IMR-90 (cell line): ENCODE measurements around the gene SPOUT1. TPM values are rescaled to one million over a fixed set of nuclear protein-coding genes. Genes with fewer than 3 reads are reported as not detected.

Experiments used
- ATAC-seq: fragments of 200-7000 bp; cut with Tn5 transposase; 2 replicates; pipeline ENCODE4 v1.9.1; 2020; ENCODE audit warnings: low read depth, mild to moderate bottlenecking, moderate library complexity
- BruUV-seq: library from RNA; stranded (reverse); fragments of 400-500 nt; replicated peaks from 2 replicates; lab custom pipeline; 2021; lab: Mats Ljungman, UMichigan
- CTCF ChIA-PET: fragments of 300-600 bp; formaldehyde crosslinking; extraction: SDS; loops from one replicate; lab custom pipeline; 2021; ENCODE audit warnings: antibody characterized with exemption; lab: Yijun Ruan, JAX
- POLR2A ChIA-PET: fragments of 300-600 bp; sonication (Branson Sonifier 250); formaldehyde crosslinking; loops from one replicate; lab custom pipeline; 2022; ENCODE audit warnings: antibody characterized with exemption; ENCODE audit not compliant: unreplicated experiment; lab: Charles Lee
- DNase-seq: peaks from one replicate; pipeline ENCODE4 v3.0.0; 2013
- H2AFZ ChIP-seq: replicated peaks from 2 replicates; pipeline ENCODE3; 2013; ENCODE audit warnings: low read length, mild to moderate bottlenecking; ENCODE audit not compliant: poor library complexity
- H2AK5ac ChIP-seq: 2 replicates; pipeline ENCODE4 v1.6.1; 2013; ENCODE audit warnings: low read depth, low read length, inconsistent platforms
- H2AK9ac ChIP-seq: replicated peaks from 2 replicates; pipeline ENCODE3; 2013; ENCODE audit warnings: mild to moderate bottlenecking, low read depth, low read length, moderate library complexity; ENCODE audit not compliant: poor library complexity
- H2BK120ac ChIP-seq: 2 replicates; pipeline ENCODE4 v1.6.1; 2013; ENCODE audit warnings: low read depth, low read length, inconsistent platforms
- H2BK15ac ChIP-seq: 3 replicates; pipeline ENCODE4 v1.6.1; 2013; ENCODE audit warnings: low read depth, low read length, inconsistent platforms
- H2BK20ac ChIP-seq: 2 replicates; pipeline ENCODE4 v1.6.1; 2013; ENCODE audit warnings: low read depth, mild to moderate bottlenecking, inconsistent platforms, low read length, moderate library complexity
- H2BK5ac ChIP-seq: 2 replicates; pipeline ENCODE4 v1.6.1; 2013; ENCODE audit warnings: mild to moderate bottlenecking, low read depth, low read length, inconsistent platforms; ENCODE audit not compliant: poor library complexity, severe bottlenecking
- H3K14ac ChIP-seq: replicated peaks from 2 replicates; pipeline ENCODE4 v1.6.1; 2013; ENCODE audit warnings: low read depth, low read length, inconsistent platforms
- H3K18ac ChIP-seq: 2 replicates; pipeline ENCODE4 v1.6.1; 2013; ENCODE audit warnings: low read depth, low read length, control low read depth
- H3K23ac ChIP-seq: 2 replicates; pipeline ENCODE4 v1.6.1; 2013; ENCODE audit warnings: low read depth, low read length, inconsistent platforms
- H3K27ac ChIP-seq: 2 replicates; pipeline ENCODE4 v1.5.1; 2013; ENCODE audit warnings: mild to moderate bottlenecking, control low read depth, low read length; ENCODE audit not compliant: insufficient read depth
- H3K27me3 ChIP-seq: 2 replicates; pipeline ENCODE4 v1.6.1; 2013; ENCODE audit warnings: low read length; ENCODE audit not compliant: control insufficient read depth, insufficient read depth
- H3K36me3 ChIP-seq: 2 replicates; pipeline ENCODE4 v1.6.1; 2013; ENCODE audit warnings: low read length, mixed read lengths; ENCODE audit not compliant: control insufficient read depth, insufficient read depth
- H3K4ac ChIP-seq: 2 replicates; pipeline ENCODE4 v1.6.1; 2013; ENCODE audit warnings: low read depth, low read length, inconsistent platforms
- H3K4me1 ChIP-seq: 2 replicates; pipeline ENCODE4 v1.6.1; 2013; ENCODE audit warnings: low read length, mixed read lengths; ENCODE audit not compliant: control insufficient read depth, insufficient read depth
- H3K4me2 ChIP-seq: 2 replicates; pipeline ENCODE4 v1.6.1; 2013; ENCODE audit warnings: low read depth, mild to moderate bottlenecking, control low read depth, low read length, moderate library complexity
- H3K4me3 ChIP-seq: 2 replicates; pipeline ENCODE4 v1.5.1; 2013; ENCODE audit warnings: low read depth, mild to moderate bottlenecking, control low read depth, low read length, moderate library complexity; ENCODE audit not compliant: insufficient read depth
- H3K56ac ChIP-seq: 2 replicates; pipeline ENCODE4 v1.6.1; 2013; ENCODE audit warnings: low read length, inconsistent platforms; ENCODE audit not compliant: insufficient read depth; ENCODE audit errors: extremely low read depth
- H3K79me1 ChIP-seq, 2 experiments: 2 replicates each; pipeline ENCODE4 v1.6.1; 2013; ENCODE audit warnings: low read length in 2 of 2, inconsistent platforms in 1 of 2, low read depth in 1 of 2
- H3K9ac ChIP-seq: 2 replicates; pipeline ENCODE4 v1.6.1; 2013; ENCODE audit warnings: low read depth, low read length, control low read depth
- H3K9me1 ChIP-seq: 2 replicates; pipeline ENCODE4 v1.6.1; 2013; ENCODE audit warnings: low read length, inconsistent platforms; ENCODE audit not compliant: insufficient read depth
- H3K9me3 ChIP-seq: 2 replicates; pipeline ENCODE4 v1.6.1; 2013; ENCODE audit warnings: low read length; ENCODE audit not compliant: control insufficient read depth, insufficient read depth
- H4K20me1 ChIP-seq: 2 replicates; pipeline ENCODE4 v1.6.1; 2013; ENCODE audit warnings: low read length, inconsistent platforms; ENCODE audit not compliant: insufficient read depth
- H4K5ac ChIP-seq: 2 replicates; pipeline ENCODE4 v1.6.1; 2013; ENCODE audit warnings: mild to moderate bottlenecking, low read depth, low read length, control low read depth
- H4K8ac ChIP-seq, 2 experiments: 2 replicates each; pipeline ENCODE4 v1.6.1; 2013; ENCODE audit warnings: low read depth in 2 of 2, low read length in 2 of 2, control low read depth in 1 of 2, inconsistent platforms in 1 of 2
- H4K91ac ChIP-seq: 2 replicates; pipeline ENCODE4 v1.6.1; 2013; ENCODE audit warnings: low read depth, low read length, inconsistent platforms; ENCODE audit not compliant: insufficient read depth
- CHD1 ChIP-seq: IDR thresholded peaks from 2 replicates; pipeline ENCODE4 v1.6.1; 2012; ENCODE audit warnings: low read depth, low read length, improper control_type of control experiment
- CTCF ChIP-seq: conservative IDR thresholded peaks from 2 replicates; pipeline ENCODE4 v1.5.1; 2012; ENCODE audit warnings: mild to moderate bottlenecking, low read depth, low read length, improper control_type of control experiment
- FOS ChIP-seq: fragments of 150-350 bp; IDR thresholded peaks from 2 replicates; pipeline ENCODE4 v1.6.1; 2016; ENCODE audit warnings: low read depth, low read length
- MAZ ChIP-seq: IDR thresholded peaks from 2 replicates; pipeline ENCODE4 v1.6.1; 2012; ENCODE audit warnings: low read depth, mild to moderate bottlenecking, low read length, improper control_type of control experiment, moderate library complexity, borderline replicate concordance
- MXI1 ChIP-seq: IDR thresholded peaks from 2 replicates; pipeline ENCODE4 v1.6.1; 2012; ENCODE audit warnings: low read depth, mild to moderate bottlenecking, low read length, moderate library complexity, borderline replicate concordance
- NFE2L2 ChIP-seq: fragments of 150-350 bp; IDR thresholded peaks from 2 replicates; pipeline ENCODE4 v1.6.1; 2016; ENCODE audit warnings: low read depth, mild to moderate bottlenecking, low read length
- SMC3 ChIP-seq: fragments of 150-350 bp; IDR thresholded peaks from 2 replicates; pipeline ENCODE4 v1.6.1; 2016; ENCODE audit warnings: low read depth, mild to moderate bottlenecking, antibody characterized with exemption, low read length, moderate library complexity
- WGBS, 2 experiments: methylation state at CpG; one replicate each; pipeline versions ENCODE4 v1.1.5 to v1.1.7; 2013; ENCODE audit warnings: missing lambda C conversion rate in 2 of 2; ENCODE audit not compliant: insufficient read length in 1 of 2; ENCODE audit errors: extremely low coverage in 2 of 2; 5-methylcytosine and 5-hydroxymethylcytosine counted together
- dilution Hi-C: fragments of 300-500 bp; cut with HindIII; formaldehyde crosslinking; loops from one replicate; pipeline ENCODE4 v1.14.3; 2018; ENCODE audit warnings: low sequenced_read_pairs; ENCODE audit not compliant: unreplicated experiment
- in situ Hi-C: fragments of 300-500 bp; cut with MboI; formaldehyde crosslinking; loops from 3 replicates; pipeline ENCODE4 v1.14.3; 2019; ENCODE audit warnings: low sequenced_read_pairs, inconsistent platforms, mixed read lengths
- intact Hi-C: fragments of 100-400 bp; cut with micrococcal nuclease; formaldehyde crosslinking; loops from 2 replicates; pipeline ENCODE4 v1.10.0; 2022
- polyA plus RNA-seq, 3 experiments: library from polyadenylated mRNA; depleted of rRNA; stranded (reverse); fragments of >200 nt; gene quantifications; 2 replicates each; pipeline ENCODE4 v1.2.3, GENCODE V29; 2012; ENCODE audit warnings: low replicate concordance in 1 of 3
- total RNA-seq: library from RNA; depleted of rRNA; stranded (reverse); fragments of >200 nt; gene quantifications from 2 replicates; pipeline ENCODE4 v1.2.3, GENCODE V29; 2012

SPOUT1 gene
- total and polyA plus RNA-seq, 2 of the 4 experiments (the other 2 are of a cell fraction): 17.9 to 27.8 TPM

GRCh38 chr9:128786681-128787601, 42.7 kb downstream of the SPOUT1 start, which contains the start of gene TBC1D13 (continued):
- TF ChIP-seq NFE2L2 (no peak), CHD1 (no peak), MXI1 (peak; percentile 40; the same call in 1 of the 2 replicates)

- no peak overlapping the region for H2AK9ac ChIP-seq
- intact Hi-C loops: no loop called here
- no peak for ATAC-seq
Measured at GRCh38 chr9:128785427-128785826, 44.2 kb downstream of the SPOUT1 start.

More at GRCh38 chr9:128785427-128785826, 44.2 kb downstream of the SPOUT1 start:
- no TSS peak for BruUV-seq
- H4K8ac ChIP-seq: no peak overlapping the region
- no peak overlapping the region for H3K23ac ChIP-seq
- dilution Hi-C loops: no loop called here
- peaks cover 6% of the 10 kb centered on the region for H3K4me1 ChIP-seq
- H3K14ac ChIP-seq: no peak overlapping the region
- no peak for DNase-seq
- no peaks in the 10 kb centered on the region for H3K27me3 ChIP-seq
- H2BK20ac ChIP-seq: no peak overlapping the region
- no peak overlapping the region for H2BK120ac ChIP-seq
- no peaks in the 10 kb centered on the region for H3K9me3 ChIP-seq
- H3K4me2 ChIP-seq: no peak overlapping the region
- in situ Hi-C loops: no loop called here
- H2BK15ac ChIP-seq: no peak overlapping the region
- no CpG with 5 or more reads among the region's 6 CpGs for WGBS, 2 experiments
- no peak overlapping the region for H4K5ac ChIP-seq
- H3K79me1 ChIP-seq: peaks cover 7 to 26% of the 10 kb centered on the region in 2 experiments; a peak in 3 of 4 replicates
- TF ChIP-seq CTCF (no peak), MAZ (no peak), SMC3 (no peak), CHD1 (no peak), FOS (no peak)
- H2AK5ac ChIP-seq: no peak overlapping the region
- no peak overlapping the region for H3K18ac ChIP-seq
- no peak overlapping the region for H3K9ac ChIP-seq
- no peaks in the 10 kb centered on the region; the same call in 1 of the 2 replicates for H3K9me1 ChIP-seq
- no peak overlapping the region for H2AFZ ChIP-seq
- H3K36me3 ChIP-seq: peaks cover 4% of the 10 kb centered on the region
- H3K27ac ChIP-seq: no peak overlapping the region
- H3K56ac ChIP-seq: no peak overlapping the region
- no peak overlapping the region for H2BK5ac ChIP-seq
- no peak overlapping the region for H4K91ac ChIP-seq
- 0 out of 2 replicates have a peak, but pooled peaks cover 5% of the 10 kb centered on the region for H4K20me1 ChIP-seq
- H3K4ac ChIP-seq: no peak overlapping the region
- no peak overlapping the region for H3K4me3 ChIP-seq
- CTCF ChIA-PET: no interaction called here
- POLR2A ChIA-PET: no interaction called here
